Neural cell (in vitro differentiated cells): Measurements from ENCODE around the gene PLEKHA1. TPM values are rescaled to one million over a fixed set of nuclear protein-coding genes. Genes with fewer than 3 reads are reported as not detected.

Experiments used
- H2AFZ ChIP-seq: fragments of 200-600, 300-800 bp; sonication (generic), shearing (Covaris generic); 2 replicates; pipeline ENCODE4 v1.6.0; 2014; ENCODE audit warnings: low read depth, mild to moderate bottlenecking, antibody characterized with exemption, low read length, moderate library complexity
- H3F3A ChIP-seq: fragments of 200-600 bp; shearing (Covaris generic); 2 replicates; pipeline ENCODE4 v1.6.1; 2016; ENCODE audit warnings: mild to moderate bottlenecking, moderate library complexity, mixed read lengths, antibody characterized with exemption, low read length; ENCODE audit not compliant: insufficient read depth, poor library complexity, severe bottlenecking
- H3K27ac ChIP-seq: fragments of 200-600, 300-800 bp; sonication (generic), shearing (Covaris generic); 2 replicates; pipeline ENCODE4 v1.5.1; 2014; ENCODE audit warnings: mild to moderate bottlenecking, low read length, moderate library complexity
- H3K27me3 ChIP-seq: fragments of 300-800, 200-600 bp; sonication (generic), shearing (Covaris generic); 2 replicates; pipeline ENCODE4 v1.6.0; 2014; ENCODE audit warnings: mild to moderate bottlenecking, low read depth, low read length, moderate library complexity; ENCODE audit not compliant: insufficient read depth
- H3K36me3 ChIP-seq: fragments of 300-800, 200-600 bp; sonication (generic), shearing (Covaris generic); 2 replicates; pipeline ENCODE4 v1.5.1; 2014; ENCODE audit warnings: mild to moderate bottlenecking, antibody characterized with exemption, low read length, moderate library complexity; ENCODE audit not compliant: insufficient read depth
- H3K4me2 ChIP-seq: fragments of 300-800, 200-600 bp; sonication (generic), shearing (Covaris generic); 2 replicates; pipeline ENCODE4 v1.6.0; 2014; ENCODE audit warnings: mild to moderate bottlenecking, low read length
- H3K4me3 ChIP-seq: fragments of 300-800, 200-600 bp; sonication (generic), shearing (Covaris generic); 2 replicates; pipeline ENCODE4 v1.5.1; 2014; ENCODE audit warnings: mild to moderate bottlenecking, low read length, moderate library complexity
- H3K79me2 ChIP-seq: fragments of 200-600 bp; shearing (Covaris generic); replicated peaks from 2 replicates; pipeline ENCODE4 v1.6.0; 2014; ENCODE audit warnings: mild to moderate bottlenecking, low read length, moderate library complexity; ENCODE audit not compliant: insufficient read depth
- H3K9ac ChIP-seq: fragments of 300-800, 200-600 bp; sonication (generic), shearing (Covaris generic); 2 replicates; pipeline ENCODE4 v1.6.1; 2016; ENCODE audit warnings: mild to moderate bottlenecking, low read length, mixed read lengths
- H3K9me2 ChIP-seq: fragments of 200-600 bp; shearing (Covaris generic); 2 replicates; pipeline ENCODE4 v1.6.1; 2016; ENCODE audit warnings: mild to moderate bottlenecking, low read length, mixed read lengths; ENCODE audit not compliant: insufficient read depth
- H3K9me3 ChIP-seq: fragments of 200-600, 300-800 bp; sonication (generic), shearing (Covaris generic); 2 replicates; pipeline ENCODE4 v1.6.1; 2016; ENCODE audit warnings: mild to moderate bottlenecking, mixed run types, low read length, moderate library complexity, mixed read lengths
- H4K20me1 ChIP-seq: fragments of 200-600 bp; shearing (Covaris generic); 2 replicates; pipeline ENCODE4 v1.6.1; 2016; ENCODE audit warnings: mild to moderate bottlenecking, mixed run types; ENCODE audit not compliant: insufficient read depth
- CTCF ChIP-seq: fragments of 450-650 bp; IDR thresholded peaks from 2 replicates; pipeline ENCODE4 v1.5.1; 2014; ENCODE audit warnings: antibody characterized with exemption, mild to moderate bottlenecking, moderate library complexity; ENCODE audit not compliant: poor library complexity, severe bottlenecking
- EP300 ChIP-seq: fragments of 450-650 bp; conservative IDR thresholded peaks from 2 replicates; pipeline ENCODE4 v1.6.1; 2014; ENCODE audit warnings: antibody characterized with exemption, mild to moderate bottlenecking, moderate library complexity; ENCODE audit not compliant: poor library complexity, severe bottlenecking
- EZH2 ChIP-seq: fragments of 200-600, 300-800 bp; shearing (Covaris generic), sonication (generic); IDR thresholded peaks from 2 replicates; pipeline ENCODE4 v1.6.1; 2014; ENCODE audit warnings: antibody characterized with exemption, low read length, borderline replicate concordance, mild to moderate bottlenecking; ENCODE audit not compliant: insufficient read depth, poor library complexity, severe bottlenecking
- MXI1 ChIP-seq: fragments of 450-650 bp; conservative IDR thresholded peaks from 2 replicates; pipeline ENCODE4 v1.6.1; 2014; ENCODE audit warnings: antibody characterized with exemption, mild to moderate bottlenecking; ENCODE audit not compliant: poor library complexity, severe bottlenecking
- POLR2AphosphoS5 ChIP-seq: IDR thresholded peaks from 2 replicates; pipeline ENCODE4 v1.6.1; 2012
- RAD21 ChIP-seq: fragments of 450-650 bp; conservative IDR thresholded peaks from 2 replicates; pipeline ENCODE4 v1.6.1; 2014; ENCODE audit warnings: antibody characterized with exemption, mild to moderate bottlenecking, moderate library complexity
- REST ChIP-seq: IDR thresholded peaks from 2 replicates; pipeline ENCODE4 v1.6.1; 2012; ENCODE audit warnings: borderline replicate concordance
- SMC3 ChIP-seq: fragments of 450-650 bp; conservative IDR thresholded peaks from 2 replicates; pipeline ENCODE4 v1.6.1; 2014; ENCODE audit warnings: antibody characterized with exemption, mild to moderate bottlenecking, moderate library complexity; ENCODE audit not compliant: poor library complexity
- TAF1 ChIP-seq: IDR thresholded peaks from 2 replicates; pipeline ENCODE4 v1.6.1; 2012; ENCODE audit warnings: low read depth
- polyA plus RNA-seq: library from polyadenylated mRNA; depleted of rRNA; stranded (reverse); fragments of >200 nt; gene quantifications from 2 replicates; pipeline ENCODE4 v1.2.3, GENCODE V29; 2014

The PLEKHA1 gene
- polyA plus RNA-seq, 1 donor from 2014 or later: 91.9 TPM

- no peak overlapping the region for H3K27ac ChIP-seq
- H3K4me3 ChIP-seq: no peak overlapping the region
- H2AFZ ChIP-seq: no peak overlapping the region
- no peaks in the 10 kb centered on the region for H3K9me2 ChIP-seq
- H3K9me3 ChIP-seq: no peaks in the 10 kb centered on the region
- no peaks in the 10 kb centered on the region for H4K20me1 ChIP-seq
- H3K36me3 ChIP-seq: no peaks in the 10 kb centered on the region
- no peak overlapping the region for H3K4me2 ChIP-seq
- H3K27me3 ChIP-seq: no peaks in the 10 kb centered on the region
- no peak for TF ChIP-seq CTCF
- TF ChIP-seq RAD21: no peak
- no peak for TF ChIP-seq EZH2
- no peak for TF ChIP-seq TAF1
- TF ChIP-seq SMC3: no peak
- TF ChIP-seq REST: no peak
- no peak for TF ChIP-seq EP300
- TF ChIP-seq MXI1: no peak
- TF ChIP-seq POLR2AphosphoS5: no peak
- no peaks in the 10 kb centered on the region for H3K79me2 ChIP-seq
- no peaks in the 10 kb centered on the region for H3F3A ChIP-seq
- H3K9ac ChIP-seq: no peak overlapping the region
Measured at GRCh38 chr10:122352817-122353525, 21.5 kb upstream of the PLEKHA1 start.

DNA sequence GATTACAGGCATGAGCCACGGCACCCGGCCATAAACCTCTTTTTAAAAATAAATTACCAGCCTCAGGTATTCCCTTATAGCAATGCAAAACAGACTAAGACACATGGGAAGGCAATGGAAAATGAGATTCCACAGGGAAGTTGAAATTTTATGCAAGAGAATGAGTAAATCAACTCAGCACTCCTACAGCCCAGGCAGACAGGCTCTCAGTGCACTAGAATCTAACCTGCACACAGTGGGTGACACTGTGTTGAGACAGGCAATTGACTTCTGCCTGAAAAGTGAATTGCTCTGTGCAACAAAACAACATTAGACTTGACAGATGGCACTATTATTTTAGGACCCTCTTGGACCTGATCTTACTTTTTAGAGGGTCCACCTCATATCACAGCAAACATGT, 20.1 kb upstream of the PLEKHA1 start:
- no peaks in the 10 kb centered on the region for H3K9me2 ChIP-seq
- TF ChIP-seq POLR2AphosphoS5: peak; percentile 46
- no peak for TF ChIP-seq REST
- TF ChIP-seq EP300: peak; percentile 41
- H4K20me1 ChIP-seq: no peaks in the 10 kb centered on the region
- no peaks in the 10 kb centered on the region for H3K27me3 ChIP-seq
- no peaks in the 10 kb centered on the region for H3K79me2 ChIP-seq
- H3K27ac ChIP-seq: no peak overlapping the region
- no peak overlapping the region for H3K4me2 ChIP-seq
- H3K36me3 ChIP-seq: no peaks in the 10 kb centered on the region
- H3K9ac ChIP-seq: no peak overlapping the region
- no peak overlapping the region for H2AFZ ChIP-seq
- H3K4me3 ChIP-seq: no peak overlapping the region
- H3K9me3 ChIP-seq: no peaks in the 10 kb centered on the region
- no peaks in the 10 kb centered on the region for H3F3A ChIP-seq
